GM19043 (cell line): ENCODE measurements around the gene PFN3.
"Not testable (repeated sequence)": the region's sequence is repeated elsewhere in the genome, so short reads cannot be mapped to it uniquely, and the experiment has no call there.

Source experiments
- ATAC-seq: cut with Tn5 transposase; IDR thresholded peaks from one replicate; pipeline ENCODE4 v1.9.1; 2021; ENCODE audit warnings: low read depth; ENCODE audit not compliant: unreplicated experiment

Gene PFN3

GRCh38 chr5:177364159-177364962, 36.1 kb downstream of the PFN3 start:
- no peak for ATAC-seq

- no peak for ATAC-seq
These were observed 36.9 kb downstream of the PFN3 start for GRCh38 chr5:177363565-177363964.

GRCh38 chr5:177362610-177363507, 37.6 kb downstream of the PFN3 start:
- ATAC-seq: no peak

GRCh38 chr5:177362292-177362609, 38.2 kb downstream of the PFN3 start:
- ATAC-seq: no peak

GRCh38 chr5:177361418-177362291, 38.8 kb downstream of the PFN3 start:
- ATAC-seq: no peak

GRCh38 chr5:177360740-177361139, 39.7 kb downstream of the PFN3 start:
- ATAC-seq: not testable (repeated sequence)

GRCh38 chr5:177359860-177360259, 40.6 kb downstream of the PFN3 start:
- no peak for ATAC-seq

GRCh38 chr5:177359451-177359851, 41.0 kb downstream of the PFN3 start:
- ATAC-seq: no peak

GRCh38 chr5:177358370-177358819, 42.1 kb downstream of the PFN3 start:
- no peak for ATAC-seq

- ATAC-seq: peak; percentile 93
These were observed 42.8 kb downstream of the PFN3 start, which contains the start of gene RGS14 for GRCh38 chr5:177357459-177358351. Gene RGS14, plus strand, starts transcription at chr5:177357924. Its CDS starts 101 bp downstream, at chr5:177358025.

- ATAC-seq: peak; percentile 4
These were observed 43.4 kb downstream of the PFN3 start for GRCh38 chr5:177357146-177357458.

GRCh38 chr5:177356746-177357145, 43.7 kb downstream of the PFN3 start:
- ATAC-seq: no peak

- no peak for ATAC-seq
These were observed 44.6 kb downstream of the PFN3 start for GRCh38 chr5:177355868-177356168.

GRCh38 chr5:177355162-177355867, 45.1 kb downstream of the PFN3 start:
- ATAC-seq: no peak

GRCh38 chr5:177354711-177355110, 45.8 kb downstream of the PFN3 start:
- no peak for ATAC-seq

- ATAC-seq: no peak
These were observed 46.2 kb downstream of the PFN3 start for GRCh38 chr5:177354256-177354655.

GRCh38 chr5:177353093-177353492, 47.4 kb downstream of the PFN3 start:
- no peak for ATAC-seq

- ATAC-seq: peak; percentile 96
These were observed 48.8 kb downstream of the PFN3 start, which contains the start of gene LMAN2 for GRCh38 chr5:177351392-177352329. Gene LMAN2, minus strand, starts transcription at chr5:177351668. Its CDS starts 21 bp downstream, at chr5:177351647.
